Calu3 (cell line): Measurements from ENCODE around the gene CCT6A. TPM values are rescaled to one million over a fixed set of nuclear protein-coding genes. Genes with fewer than 3 reads are reported as not detected.
"Not testable (repeated sequence)": the region's sequence is repeated elsewhere in the genome, so short reads cannot be mapped to it uniquely, and the experiment has no call there.

Experiments
- BruUV-seq: library from RNA; stranded (reverse); fragments of 400-500 nt; replicated peaks from 2 replicates; lab custom pipeline; 2021; lab: Mats Ljungman, UMichigan
- CTCF ChIA-PET: fragments of 300-600 bp; sonication (Branson Sonifier 250); formaldehyde crosslinking; loops from one replicate; lab custom pipeline; 2022; ENCODE audit warnings: antibody characterized with exemption; lab: Charles Lee
- DNase-seq: peaks from one replicate; pipeline ENCODE4 v3.0.0; 2022
- H3K27ac Mint-ChIP-seq: one replicate; pipeline ENCODE4 v1.8.0; 2022; ENCODE audit warnings: mixed read lengths; ENCODE audit not compliant: unreplicated experiment
- H3K27me3 Mint-ChIP-seq: one replicate; pipeline ENCODE4 v1.8.0; 2022; ENCODE audit warnings: mixed read lengths; ENCODE audit not compliant: unreplicated experiment
- H3K36me3 Mint-ChIP-seq: one replicate; pipeline ENCODE4 v1.8.0; 2022; ENCODE audit warnings: mild to moderate bottlenecking, moderate library complexity, mixed read lengths; ENCODE audit not compliant: insufficient read depth, unreplicated experiment
- H3K4me1 Mint-ChIP-seq: one replicate; pipeline ENCODE4 v1.8.0; 2022; ENCODE audit warnings: mild to moderate bottlenecking, low read depth, mixed read lengths; ENCODE audit not compliant: unreplicated experiment
- H3K4me3 Mint-ChIP-seq: one replicate; pipeline ENCODE4 v1.8.0; 2022; ENCODE audit warnings: mild to moderate bottlenecking, low read depth, moderate library complexity, mixed read lengths; ENCODE audit not compliant: unreplicated experiment
- H3K9me3 Mint-ChIP-seq: one replicate; pipeline ENCODE4 v1.8.0; 2022; ENCODE audit warnings: low read depth, mixed read lengths; ENCODE audit not compliant: unreplicated experiment
- intact Hi-C: fragments of 100-400 bp; cut with micrococcal nuclease; formaldehyde crosslinking; loops from one replicate; pipeline ENCODE4 v1.10.0; 2022; ENCODE audit not compliant: unreplicated experiment
- total RNA-seq: library from RNA; stranded (reverse); gene quantifications from 2 replicates; pipeline ENCODE4 v1.2.3, GENCODE V29; 2022
- TF ChIP-seq, protein P1 (sequence below): fragments of 200-600 bp; IDR thresholded peaks from one replicate; pipeline ENCODE4 v1.8.0; 2022; ENCODE audit warnings: antibody characterized with exemption; ENCODE audit not compliant: unreplicated experiment

The CCT6A gene
- total RNA-seq, 1 experiment from 2014 or later, result 421 TPM

DNA sequence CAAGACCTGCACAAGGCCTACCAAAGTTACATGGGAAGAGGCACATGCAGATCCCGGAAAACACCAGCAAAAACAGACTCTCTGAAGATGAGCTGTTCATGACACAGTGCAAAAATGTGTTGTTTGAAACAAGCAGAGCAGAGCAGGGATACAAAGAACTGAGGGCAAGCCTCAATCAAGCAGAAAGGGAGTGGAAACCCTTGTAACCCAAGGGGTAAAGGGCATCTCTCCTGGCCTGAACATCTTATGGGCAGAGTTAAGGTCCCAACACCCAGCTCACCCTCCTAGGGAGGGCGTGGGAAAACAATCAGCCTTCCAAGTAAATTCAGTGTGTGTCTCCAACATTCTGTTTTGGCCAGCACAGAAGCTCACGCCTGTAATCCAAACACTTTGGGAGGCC is 10.8 kb upstream of the CCT6A start:
- Mint-ChIP-seq H3K4me1 (peaks cover 8% of the 10 kb centered on the region), H3K36me3 (peaks cover 26% of the 10 kb centered on the region), H3K27ac (no peak overlapping the region), H3K9me3 (no peaks in the 10 kb centered on the region), H3K27me3 (no peaks in the 10 kb centered on the region), H3K4me3 (no peak overlapping the region)
- no TSS peak for BruUV-seq
- intact Hi-C loops, result no loop called here
- DNase-seq, result no peak
- CTCF ChIA-PET, result interaction anchor here (0.6 kb wide), 1 partner anchor 492 kb away, joined by 5 read pairs; no protein-coding TSS in a partner anchor
- TF ChIP-seq, protein P1, sequence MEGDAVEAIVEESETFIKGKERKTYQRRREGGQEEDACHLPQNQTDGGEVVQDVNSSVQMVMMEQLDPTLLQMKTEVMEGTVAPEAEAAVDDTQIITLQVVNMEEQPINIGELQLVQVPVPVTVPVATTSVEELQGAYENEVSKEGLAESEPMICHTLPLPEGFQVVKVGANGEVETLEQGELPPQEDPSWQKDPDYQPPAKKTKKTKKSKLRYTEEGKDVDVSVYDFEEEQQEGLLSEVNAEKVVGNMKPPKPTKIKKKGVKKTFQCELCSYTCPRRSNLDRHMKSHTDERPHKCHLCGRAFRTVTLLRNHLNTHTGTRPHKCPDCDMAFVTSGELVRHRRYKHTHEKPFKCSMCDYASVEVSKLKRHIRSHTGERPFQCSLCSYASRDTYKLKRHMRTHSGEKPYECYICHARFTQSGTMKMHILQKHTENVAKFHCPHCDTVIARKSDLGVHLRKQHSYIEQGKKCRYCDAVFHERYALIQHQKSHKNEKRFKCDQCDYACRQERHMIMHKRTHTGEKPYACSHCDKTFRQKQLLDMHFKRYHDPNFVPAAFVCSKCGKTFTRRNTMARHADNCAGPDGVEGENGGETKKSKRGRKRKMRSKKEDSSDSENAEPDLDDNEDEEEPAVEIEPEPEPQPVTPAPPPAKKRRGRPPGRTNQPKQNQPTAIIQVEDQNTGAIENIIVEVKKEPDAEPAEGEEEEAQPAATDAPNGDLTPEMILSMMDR, result no peak

DNA sequence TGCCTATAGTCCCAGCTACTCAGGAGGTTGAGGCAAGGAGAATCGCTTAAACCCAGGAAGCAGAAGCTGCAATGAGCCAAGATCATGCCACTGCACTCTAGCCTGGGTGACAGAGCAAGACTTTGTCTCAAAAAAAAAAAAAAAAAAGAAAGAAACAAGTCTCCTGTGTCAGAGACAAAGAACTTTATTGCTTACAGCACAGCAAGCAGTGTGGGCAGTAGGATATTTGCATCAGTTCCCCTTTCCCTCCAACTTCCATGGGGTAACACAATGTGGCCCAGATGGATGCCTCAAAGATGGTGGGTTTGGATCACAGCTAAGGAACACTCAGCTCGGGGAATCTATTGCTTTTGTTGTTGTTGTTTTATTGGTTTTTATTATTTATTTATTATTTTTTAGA is 5.8 kb upstream of the CCT6A start:
- peaks cover 56% of the 10 kb centered on the region for H3K36me3 Mint-ChIP-seq
- DNase-seq, H3K27ac Mint-ChIP-seq, BruUV-seq, H3K27me3 Mint-ChIP-seq, H3K9me3 Mint-ChIP-seq, intact Hi-C loops, H3K4me3 Mint-ChIP-seq: not testable (repeated sequence)
- CTCF ChIA-PET, result interaction anchor here (0.8 kb wide), 1 partner anchor 16 kb away, joined by 6 read pairs; no protein-coding TSS in a partner anchor
- peaks cover 31% of the 10 kb centered on the region for H3K4me1 Mint-ChIP-seq

DNA sequence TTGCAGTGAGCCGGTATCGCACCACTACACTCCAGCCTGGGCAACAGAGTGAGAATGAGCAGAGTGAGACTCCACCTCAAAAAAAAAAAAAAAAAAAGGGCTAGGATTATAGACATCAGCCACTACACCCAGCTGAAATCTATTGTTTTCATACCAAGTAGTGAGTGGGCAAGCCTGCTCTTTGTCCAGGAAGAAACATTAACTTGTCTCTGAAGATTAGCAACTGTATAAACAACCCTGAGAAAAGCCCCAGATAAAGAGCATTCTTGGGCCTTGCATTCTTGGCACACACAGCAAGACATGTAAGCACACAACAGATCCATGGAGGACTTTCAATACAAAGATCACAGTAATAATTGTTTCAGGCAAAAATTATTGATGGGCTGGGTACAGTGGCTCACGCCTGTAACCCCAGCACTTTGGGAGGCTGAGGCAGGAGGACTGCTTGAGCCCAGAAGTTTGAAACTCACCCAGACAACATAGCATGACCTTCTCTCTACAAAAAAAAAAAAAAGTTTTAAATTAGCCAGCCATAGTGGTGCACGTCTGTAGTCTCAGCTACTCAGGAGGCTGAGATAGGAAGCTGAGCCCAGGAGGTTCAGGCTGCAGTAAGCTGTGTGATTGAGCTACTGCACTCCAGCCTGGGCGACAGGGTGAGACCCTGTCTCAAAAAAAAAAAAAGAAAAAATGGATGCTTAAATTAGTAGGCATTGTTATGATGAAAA is 4.7 kb upstream of the CCT6A start:
- Mint-ChIP-seq H3K9me3 (no peaks in the 10 kb centered on the region), H3K36me3 (peaks cover 60% of the 10 kb centered on the region), H3K27ac (peak overlapping the region; percentile 85), H3K4me3 (peak overlapping the region; percentile 48), H3K4me1 (peaks cover 31% of the 10 kb centered on the region), H3K27me3 (no peaks in the 10 kb centered on the region)
- CTCF ChIA-PET, result interaction anchor here (0.7 to 1.4 kb wide), 4 partner anchors 13 to 1332 kb away, joined by 3 to 4 read pairs (median 4); no protein-coding TSS in a partner anchor
- TF ChIP-seq, protein P1, result no peak
- peak; percentile 46 for DNase-seq
- intact Hi-C loops, result no loop called here
- no TSS peak for BruUV-seq

DNA sequence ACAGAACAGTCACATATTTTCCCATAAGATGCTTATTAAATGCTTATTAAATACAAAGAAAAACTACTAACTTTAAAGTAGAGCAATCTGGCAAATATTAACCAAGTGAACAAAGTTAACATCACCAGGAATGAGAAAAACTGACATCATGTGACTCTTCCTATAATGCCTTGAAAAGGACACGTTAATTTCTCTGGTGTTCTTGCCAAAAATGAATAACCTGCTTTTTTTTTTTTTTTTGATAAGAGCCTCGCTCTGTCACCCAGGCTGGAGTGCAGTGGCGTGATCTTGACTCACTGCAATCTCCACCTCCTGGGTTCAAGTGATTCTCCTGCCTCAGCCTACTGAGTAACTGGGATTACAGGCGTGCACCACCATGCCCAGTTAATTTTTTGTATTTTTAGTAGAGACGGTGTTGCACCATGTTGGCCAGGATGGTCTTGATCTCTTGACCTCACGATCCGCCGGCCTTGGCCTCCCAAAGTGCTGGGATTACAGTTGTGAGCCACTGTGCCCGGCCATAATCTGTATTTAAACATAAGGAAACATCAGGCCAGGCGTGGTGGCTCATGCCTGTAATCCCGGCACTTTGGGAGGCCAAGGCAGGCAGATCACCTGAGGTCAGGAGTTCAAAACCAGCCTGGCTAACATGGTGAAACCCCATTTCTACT is 4.0 kb upstream of the CCT6A start:
- H3K27ac Mint-ChIP-seq, result peak overlapping the region; percentile 85
- DNase-seq, H3K27me3 Mint-ChIP-seq, intact Hi-C loops, H3K9me3 Mint-ChIP-seq, BruUV-seq: not testable (repeated sequence)
- H3K36me3 Mint-ChIP-seq, result peaks cover 60% of the 10 kb centered on the region
- H3K4me3 Mint-ChIP-seq, result peak overlapping the region; percentile 48
- peaks cover 31% of the 10 kb centered on the region for H3K4me1 Mint-ChIP-seq
- CTCF ChIA-PET, result interaction anchor here (0.7 to 1.4 kb wide), 2 partner anchors 13 to 1332 kb away, joined by 3 to 4 read pairs; no protein-coding TSS in a partner anchor

DNA sequence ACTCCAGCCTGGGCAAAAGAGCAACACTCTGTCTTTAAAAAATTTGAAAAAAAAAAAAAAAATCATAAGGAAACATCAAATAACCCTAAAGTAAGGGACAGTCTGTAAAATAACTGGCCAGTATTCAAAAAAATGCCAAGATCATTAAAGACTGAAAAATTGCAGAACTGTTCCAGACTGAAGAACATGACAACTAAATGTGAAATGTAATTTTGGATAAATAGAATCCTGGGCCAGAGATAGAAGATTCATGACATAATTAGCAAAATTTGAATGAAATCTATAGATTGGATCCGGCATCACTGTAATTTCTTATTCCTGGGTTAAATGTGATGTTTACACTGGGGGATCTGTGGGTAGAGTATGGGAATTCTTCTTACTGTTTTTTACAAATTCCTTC is 3.3 kb upstream of the CCT6A start:
- Mint-ChIP-seq H3K27me3 (no peaks in the 10 kb centered on the region), H3K9me3 (no peaks in the 10 kb centered on the region), H3K27ac (peak overlapping the region; percentile 95), H3K4me1 (peaks cover 36% of the 10 kb centered on the region), H3K4me3 (peak overlapping the region; percentile 94), H3K36me3 (peaks cover 60% of the 10 kb centered on the region)
- CTCF ChIA-PET, result interaction anchor here (0.6 to 0.9 kb wide), 2 partner anchors 14 to 393 kb away, joined by 6 to 7 read pairs; no protein-coding TSS in a partner anchor
- TF ChIP-seq, protein P1, result no peak
- BruUV-seq, result no TSS peak
- intact Hi-C loops, result no loop called here
- DNase-seq, result no peak

DNA sequence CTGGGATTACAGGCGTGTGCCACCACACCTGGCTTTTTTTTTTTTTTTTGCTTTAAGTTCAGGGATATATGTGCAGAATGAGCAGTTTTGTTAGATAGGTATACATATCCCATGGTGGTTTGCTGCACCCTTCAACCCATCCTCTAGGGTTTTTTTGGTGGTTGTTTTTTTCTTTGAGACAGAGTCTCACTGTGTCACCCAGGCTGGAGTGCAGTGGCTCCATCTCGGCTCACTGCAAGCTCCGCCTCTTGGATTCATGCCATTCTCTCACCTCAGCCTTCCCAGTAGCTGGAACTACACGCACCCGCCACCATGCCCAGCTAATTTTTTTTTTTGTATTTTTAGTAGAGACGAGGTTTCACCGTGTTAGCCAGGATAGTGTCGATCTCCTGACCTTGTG is 2.8 kb upstream of the CCT6A start:
- peak overlapping the region; percentile 95 for H3K27ac Mint-ChIP-seq
- BruUV-seq, H3K27me3 Mint-ChIP-seq, H3K9me3 Mint-ChIP-seq, intact Hi-C loops: not testable (repeated sequence)
- peaks cover 41% of the 10 kb centered on the region for H3K4me1 Mint-ChIP-seq
- H3K36me3 Mint-ChIP-seq, result peaks cover 65% of the 10 kb centered on the region
- CTCF ChIA-PET, result interaction anchor here (0.6 to 0.9 kb wide), 3 partner anchors 15 to 394 kb away, joined by 5 to 7 read pairs (median 6); no protein-coding TSS in a partner anchor
- peak; percentile 81 for DNase-seq
- H3K4me3 Mint-ChIP-seq, result peak overlapping the region; percentile 94
